Central memory CD4-positive, alpha-beta T cell (primary cell): ENCODE measurements around the gene MNAT1.

Experiments
- DNase-seq: peaks from one replicate; pipeline ENCODE4 v3.0.0; 2022

The MNAT1 gene

DNA sequence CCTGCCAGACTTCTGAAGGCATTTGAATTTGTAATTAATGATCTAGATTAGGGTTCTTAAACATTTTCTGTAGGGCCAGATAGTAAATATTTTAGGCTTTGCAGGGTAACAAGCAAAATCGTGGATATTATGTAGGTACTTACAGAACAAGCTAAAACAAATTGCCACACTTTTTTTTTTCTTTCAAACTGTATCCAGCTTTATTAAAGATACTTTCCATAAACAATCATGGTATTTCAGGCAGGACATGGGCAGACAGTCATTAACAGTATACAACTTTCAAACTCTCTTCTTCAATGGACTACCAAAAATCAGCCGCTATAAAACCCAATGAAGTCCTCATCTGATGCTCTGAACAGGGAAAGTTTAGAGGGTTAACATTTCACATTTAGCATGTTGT, 236.7 kb downstream of the MNAT1 start:
- DNase-seq, result no peak

DNA sequence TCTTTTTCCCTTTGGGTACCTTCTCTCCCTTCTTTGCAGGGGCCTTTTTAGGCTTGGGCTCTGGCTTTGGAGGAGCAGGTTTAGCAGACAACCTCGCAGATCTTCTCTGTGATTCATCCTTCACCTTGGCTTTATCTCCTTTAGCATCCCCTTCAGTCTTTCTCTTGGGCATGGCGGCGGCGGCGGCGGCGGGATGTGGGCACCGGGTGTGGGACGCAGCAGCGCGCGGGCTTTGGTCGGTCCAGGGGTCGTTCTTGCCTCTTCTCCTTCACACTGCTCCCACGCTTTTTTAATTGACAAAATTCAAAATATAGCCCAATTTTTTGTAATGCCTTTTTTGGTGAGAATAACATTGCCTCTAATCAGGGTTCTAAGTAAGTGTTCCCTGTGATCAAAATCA, 237.7 kb downstream of the MNAT1 start:
- no peak for DNase-seq

DNA sequence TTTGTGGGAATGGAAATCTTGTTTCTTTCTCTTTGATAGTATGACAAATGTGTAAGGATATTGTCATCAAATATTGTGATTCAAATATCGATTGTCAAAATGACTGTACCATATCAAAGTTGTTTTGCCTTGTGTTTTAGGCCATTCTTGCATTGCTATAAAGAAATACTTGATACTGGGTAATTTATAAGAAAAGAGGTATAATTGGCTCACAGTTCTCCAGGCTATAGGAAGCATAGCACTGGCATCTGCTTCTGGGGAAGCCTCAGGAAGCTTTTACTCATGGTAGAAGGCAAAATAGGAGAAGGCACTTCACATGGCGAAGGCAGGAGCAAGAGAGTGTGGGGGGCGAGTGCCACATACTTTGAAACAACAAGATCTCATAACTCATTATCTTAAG, 238.5 kb downstream of the MNAT1 start:
- DNase-seq, result no peak

DNA sequence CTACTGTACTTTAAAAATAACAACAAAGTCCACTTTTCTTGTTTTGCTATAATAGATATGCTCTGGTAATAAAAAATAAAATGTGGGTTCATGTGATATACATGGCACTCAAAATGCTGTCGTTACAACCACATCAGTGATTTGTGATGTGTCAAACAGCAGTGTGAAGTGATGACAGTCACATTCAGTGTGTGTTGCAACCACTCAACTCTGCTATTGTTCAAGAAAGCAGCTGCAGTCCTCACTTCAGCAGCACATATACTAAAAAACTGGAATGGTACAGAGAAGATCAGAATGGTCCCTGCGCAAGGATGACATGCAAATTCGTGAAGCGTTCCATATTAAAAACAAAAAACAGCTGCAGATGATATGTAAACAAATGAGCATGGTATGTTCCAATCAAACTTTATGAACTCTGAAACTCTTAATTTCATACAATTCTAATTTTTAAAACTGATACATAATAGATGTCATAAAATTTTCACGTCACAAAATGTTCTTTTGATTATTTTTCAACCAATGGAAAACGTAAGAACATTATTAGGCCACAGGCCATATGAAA, 239.6 kb downstream of the MNAT1 start:
- DNase-seq, result no peak

DNA sequence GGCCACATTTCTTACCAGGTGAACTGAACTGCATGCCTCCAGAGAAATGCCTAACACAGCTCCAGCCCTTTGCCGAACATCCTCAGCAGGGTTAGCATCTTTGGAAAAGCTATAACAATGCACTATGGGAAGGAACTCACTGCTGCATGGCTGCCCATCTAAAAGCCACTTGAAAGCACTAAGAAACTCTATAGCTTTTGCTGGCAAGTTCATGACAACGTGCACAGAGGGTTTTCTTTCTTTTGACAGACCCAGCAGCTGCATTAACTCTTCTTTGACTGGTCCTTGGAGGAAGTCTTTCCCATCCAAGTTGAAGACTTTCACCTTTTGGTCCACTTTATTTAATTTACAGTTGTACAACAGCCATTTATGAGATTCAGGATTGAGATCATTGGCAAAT, 241.0 kb downstream of the MNAT1 start:
- DNase-seq, result no peak

DNA sequence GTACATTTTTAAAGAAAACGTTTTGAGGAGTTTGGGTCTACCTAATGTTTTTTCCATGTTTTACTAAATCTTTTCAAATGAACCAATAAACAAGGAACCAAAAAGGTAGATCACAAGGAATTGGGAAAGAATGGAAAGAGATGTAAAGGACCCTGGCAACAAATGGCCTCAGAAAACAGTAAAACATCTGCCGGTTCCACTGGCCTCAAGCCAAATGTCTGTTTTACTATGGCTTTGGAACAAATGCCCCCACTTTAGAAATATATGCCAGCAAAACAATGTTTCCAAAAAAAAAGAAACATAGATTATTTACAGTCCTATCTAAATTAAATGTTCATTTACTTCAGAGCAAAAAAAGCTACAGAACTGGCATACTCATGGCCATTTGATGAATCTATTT, 243.3 kb downstream of the MNAT1 start:
- no peak for DNase-seq

DNA sequence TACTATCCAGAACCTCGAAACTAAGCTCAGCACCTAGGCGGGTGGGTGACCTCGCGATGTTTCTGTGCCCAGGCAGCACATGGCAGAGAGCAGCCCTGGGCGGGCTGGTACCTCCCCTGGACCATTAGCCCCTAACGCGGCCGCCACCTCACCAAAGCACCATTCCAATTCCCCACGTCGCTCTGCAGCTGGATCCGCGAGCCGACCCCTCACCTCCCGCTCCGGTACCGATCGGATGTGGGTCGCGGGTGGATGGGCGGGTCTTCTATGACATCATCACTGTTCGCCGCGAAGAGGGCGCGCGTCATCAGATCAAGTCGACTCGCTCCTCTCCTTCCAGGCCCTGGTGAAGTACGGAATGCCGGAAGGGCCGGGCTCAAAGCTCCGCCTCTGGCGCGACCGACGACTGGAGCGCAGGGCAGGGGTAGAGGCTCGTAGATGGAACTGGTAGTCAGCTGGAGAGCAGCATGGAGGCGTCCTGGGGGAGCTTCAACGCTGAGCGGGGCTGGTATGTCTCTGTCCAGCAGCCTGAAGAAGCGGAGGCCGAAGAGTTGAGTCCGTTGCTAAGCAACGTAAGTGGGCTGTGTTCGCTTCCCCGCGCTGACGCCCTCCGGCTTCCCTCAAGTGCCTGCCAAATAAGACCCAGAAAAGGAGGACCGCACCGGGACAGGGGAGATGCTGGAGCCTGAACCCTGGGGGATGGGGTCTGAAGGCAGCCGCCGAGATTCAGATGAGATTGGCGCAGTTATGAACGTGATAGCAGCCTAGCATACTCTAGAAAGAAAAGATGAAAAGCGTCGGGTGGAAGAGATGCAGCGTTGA, 246.5 kb downstream of the MNAT1 start, which contains the start of the genes SLC38A6 and TRMT5:
SLC38A6 (plus strand) TSS at position 435 of the 822 bp plus-strand sequence; CDS start at position 468, 33 bp downstream.
TRMT5 (minus strand) TSS at position 269 of the 822 bp plus-strand sequence; CDS start at position 163, 106 bp downstream.
- DNase-seq, result peak; percentile 93

DNA sequence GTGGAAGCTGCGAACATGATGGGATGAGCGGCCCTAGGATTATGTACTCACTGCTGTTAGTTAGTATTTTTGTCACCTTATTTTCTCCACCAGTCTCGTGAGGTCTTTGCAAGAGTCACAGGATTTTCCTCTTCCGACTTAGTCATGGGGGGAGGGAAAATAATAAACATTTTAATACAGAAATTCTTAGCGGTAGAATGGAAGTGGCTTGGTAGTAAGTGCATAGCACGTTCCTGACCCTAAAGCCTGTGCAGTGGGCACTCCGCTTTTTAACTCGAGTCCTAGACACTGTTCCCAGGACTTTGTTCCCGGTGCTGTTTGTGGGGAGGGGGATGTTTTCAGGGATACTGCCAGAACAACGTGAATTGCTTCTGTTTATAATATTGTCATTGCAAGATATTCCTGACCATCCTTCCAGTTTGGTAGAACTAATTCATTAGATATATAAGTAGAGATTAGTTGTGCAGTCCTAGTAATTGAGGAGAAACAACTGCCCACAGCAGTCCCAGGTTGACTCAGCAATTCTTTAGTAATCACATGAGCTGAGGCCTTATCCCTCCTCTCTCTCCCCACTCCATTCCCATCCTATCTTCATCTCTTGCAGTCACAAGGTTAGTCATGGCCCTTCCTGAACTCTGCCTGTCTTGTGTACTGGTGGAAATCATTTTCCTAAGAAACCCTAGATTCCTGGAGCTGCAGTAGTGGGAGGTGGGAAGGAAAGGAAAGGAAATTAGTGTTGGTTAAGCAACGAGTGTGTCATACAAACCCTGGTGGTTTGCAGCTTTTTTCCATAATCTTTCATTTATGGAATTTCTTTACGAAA, 247.3 kb downstream of the MNAT1 start:
- DNase-seq, result no peak

DNA sequence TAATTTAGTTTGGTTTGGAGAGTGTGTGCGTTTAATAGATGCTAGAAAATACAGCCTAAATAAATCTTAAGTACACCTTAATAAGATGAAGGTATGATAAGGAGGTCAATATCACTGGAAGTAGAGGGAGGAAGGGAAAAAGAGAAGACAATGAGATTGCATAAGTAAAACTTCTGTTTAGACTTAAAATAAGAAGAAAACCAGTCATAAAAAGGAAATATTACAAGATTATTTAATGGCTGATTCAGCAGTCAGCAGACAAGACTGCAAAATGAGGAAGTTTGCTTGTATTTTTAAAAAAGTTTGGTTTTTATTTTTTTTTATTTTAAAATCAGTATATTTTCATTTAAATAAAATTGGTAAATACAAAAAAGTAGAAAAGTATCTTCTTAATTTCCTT, 249.6 kb downstream of the MNAT1 start:
- DNase-seq, result no peak

DNA sequence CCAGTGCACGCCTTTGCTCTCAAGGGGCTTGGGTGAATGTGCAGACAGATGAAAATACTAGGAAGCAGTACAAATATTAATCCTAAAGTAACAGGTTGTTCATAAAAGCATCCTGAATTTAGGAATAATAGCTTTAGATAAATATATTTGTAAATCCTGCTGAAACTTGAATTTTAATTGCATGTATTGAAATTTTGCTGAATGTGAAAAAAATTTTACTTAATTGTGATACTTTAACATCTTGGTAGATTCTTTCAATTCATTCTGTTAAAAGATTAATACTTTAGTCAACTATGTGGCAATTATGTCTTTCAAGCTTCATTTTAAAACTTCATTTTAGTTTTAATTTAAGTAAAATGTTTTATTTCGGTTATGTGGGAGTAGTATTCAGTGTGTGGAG, 251.9 kb downstream of the MNAT1 start:
- no peak for DNase-seq

DNA sequence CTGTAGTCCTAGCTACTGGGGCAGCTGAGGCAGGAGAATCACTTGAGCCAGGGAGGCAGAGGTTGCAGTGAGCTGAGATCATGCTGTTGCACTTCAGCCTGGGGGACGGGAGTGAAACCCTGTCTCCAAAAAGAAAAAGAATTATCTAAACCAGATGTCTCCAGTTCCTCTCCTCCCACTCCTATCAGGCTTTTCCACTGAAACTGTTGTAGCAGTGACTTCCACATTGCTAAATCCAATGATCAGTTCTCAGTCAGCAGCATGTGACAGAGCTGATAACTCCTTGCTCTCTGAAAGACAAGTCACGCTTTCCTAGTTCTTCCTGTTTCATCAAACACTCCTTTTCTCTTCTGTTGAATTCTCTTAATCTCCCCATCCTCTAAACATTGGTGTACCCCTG, 255.0 kb downstream of the MNAT1 start:
- DNase-seq, result no peak

DNA sequence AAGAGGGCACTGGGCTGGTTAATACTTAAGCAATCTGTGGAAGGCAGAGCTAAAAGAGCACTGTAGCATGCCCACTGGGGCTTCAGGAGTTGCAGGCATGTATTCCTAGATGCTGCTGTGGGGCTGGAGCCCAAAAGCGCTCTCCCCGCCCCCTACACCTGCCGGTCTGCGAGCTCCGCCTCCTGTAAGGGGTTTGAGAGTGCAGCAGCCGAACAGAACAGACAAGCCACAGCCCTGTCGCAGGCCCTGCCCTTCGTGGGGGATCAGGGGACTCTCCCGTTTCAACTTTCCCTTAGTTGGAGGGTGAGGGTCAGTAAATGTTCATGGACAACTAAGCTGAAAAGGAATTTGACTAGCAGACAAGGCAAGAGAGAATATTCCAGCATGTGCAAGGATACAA, 264.1 kb downstream of the MNAT1 start:
- DNase-seq, result no peak

DNA sequence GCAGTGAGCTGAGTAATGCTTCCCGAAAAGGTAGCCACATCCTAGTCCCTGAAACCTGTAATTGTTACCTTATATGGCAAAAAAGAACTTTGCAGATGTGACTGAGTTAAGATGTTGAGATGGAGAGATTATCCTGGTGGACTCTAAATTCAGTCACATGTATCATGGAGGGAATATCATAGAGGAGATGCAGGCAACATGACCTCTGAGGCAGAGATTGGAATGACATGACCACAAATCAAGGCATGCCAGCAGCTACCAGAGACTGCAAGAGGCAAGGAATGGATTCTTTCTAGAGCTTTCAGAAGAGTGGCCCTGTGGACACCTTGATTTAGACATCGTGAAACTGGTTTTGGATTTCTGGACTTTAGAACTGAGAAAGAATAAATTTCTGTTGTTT, 265.0 kb downstream of the MNAT1 start:
- no peak for DNase-seq

DNA sequence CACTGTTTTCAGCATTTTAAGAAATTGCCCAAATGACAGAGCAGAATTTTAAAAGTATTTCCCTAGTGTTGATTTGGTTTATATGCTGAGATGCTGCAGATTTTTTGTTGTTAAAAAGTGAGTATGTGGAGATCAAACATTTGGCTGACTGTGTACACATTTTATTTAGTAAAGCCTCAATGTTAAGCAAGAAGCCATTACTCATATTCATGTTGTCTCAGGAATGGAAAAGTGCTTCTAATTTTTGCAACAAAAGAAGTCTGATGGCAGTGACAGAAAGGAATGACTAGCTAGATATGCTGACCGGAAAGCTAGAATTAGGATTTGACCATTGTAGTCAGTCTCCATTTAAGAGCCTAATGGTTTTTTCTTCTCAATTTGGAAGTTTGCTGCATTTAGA, 269.0 kb downstream of the MNAT1 start:
- DNase-seq, result no peak

DNA sequence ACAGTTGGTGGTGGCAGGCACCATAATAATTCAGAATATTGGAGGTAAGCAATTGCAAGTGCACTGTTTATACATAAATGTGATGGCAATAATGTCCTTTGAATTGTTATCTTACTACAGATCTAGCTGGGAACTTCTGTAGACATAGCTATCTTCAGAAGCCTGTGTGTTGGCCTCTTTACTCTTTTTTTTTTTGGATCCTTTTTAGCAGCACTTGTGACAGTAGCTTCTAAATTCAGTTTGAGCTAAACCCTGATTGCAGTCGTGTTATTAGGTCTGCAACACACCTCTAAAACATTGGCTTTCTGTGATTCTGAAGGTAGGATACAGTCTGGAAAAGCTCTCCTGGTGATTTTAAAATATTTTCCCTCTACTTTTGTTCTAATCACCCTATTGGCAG, 285.0 kb downstream of the MNAT1 start:
- DNase-seq, result no peak
